Stimulated activated CD4-positive, alpha-beta T cell treated with anti-CD3 and anti-CD28 coated beads, Interleukin-2, amount 100 ng/mL, for 4 hours (primary cell): ENCODE results near the gene TSPEAR.
"Not testable (repeated sequence)": the region's sequence is repeated elsewhere in the genome, so short reads cannot be mapped to it uniquely, and the experiment has no call there.

ENCODE experiments used
- DNase-seq: peaks from one replicate; pipeline ENCODE4 v3.0.0-alpha.2; 2020; ENCODE audit warnings: low read depth

The TSPEAR gene

DNA sequence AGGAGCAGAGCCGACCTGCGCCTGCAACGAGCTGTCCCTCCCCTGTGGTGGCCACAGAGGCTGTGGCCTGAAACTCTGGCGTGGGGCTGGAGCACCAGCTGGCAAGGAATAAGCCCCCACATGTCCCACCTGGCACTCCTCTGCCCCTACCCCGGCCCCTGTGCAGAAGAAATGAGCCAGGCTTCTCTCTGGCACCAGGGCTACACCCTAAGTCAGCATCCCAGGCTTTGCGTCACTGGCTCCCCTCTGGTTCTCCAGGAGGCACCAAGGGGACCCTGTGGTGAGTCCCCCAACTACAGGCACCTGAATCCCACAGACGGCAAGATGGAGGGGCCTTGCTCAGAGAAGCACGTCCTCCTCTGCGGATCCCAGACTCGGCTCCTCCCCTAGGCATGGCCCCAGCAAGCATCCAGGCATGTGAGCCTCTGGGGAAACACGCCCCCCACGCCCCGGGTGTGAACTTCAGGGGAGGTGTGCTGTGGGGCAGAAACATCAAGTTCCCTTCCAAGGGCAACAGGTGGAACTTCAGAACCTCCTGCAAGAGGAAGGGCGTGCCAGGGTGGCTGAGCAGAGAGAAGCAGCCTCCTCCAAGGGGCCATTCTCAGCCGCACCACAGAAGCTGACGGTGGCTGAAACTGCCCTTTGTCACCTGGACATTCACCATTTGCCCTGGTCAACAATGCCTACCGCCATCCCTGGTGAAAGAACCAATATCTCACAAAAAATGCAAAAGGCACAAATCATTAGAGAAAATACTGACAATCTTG is 108.1 kb downstream of the TSPEAR start:
- DNase-seq = no peak

DNA sequence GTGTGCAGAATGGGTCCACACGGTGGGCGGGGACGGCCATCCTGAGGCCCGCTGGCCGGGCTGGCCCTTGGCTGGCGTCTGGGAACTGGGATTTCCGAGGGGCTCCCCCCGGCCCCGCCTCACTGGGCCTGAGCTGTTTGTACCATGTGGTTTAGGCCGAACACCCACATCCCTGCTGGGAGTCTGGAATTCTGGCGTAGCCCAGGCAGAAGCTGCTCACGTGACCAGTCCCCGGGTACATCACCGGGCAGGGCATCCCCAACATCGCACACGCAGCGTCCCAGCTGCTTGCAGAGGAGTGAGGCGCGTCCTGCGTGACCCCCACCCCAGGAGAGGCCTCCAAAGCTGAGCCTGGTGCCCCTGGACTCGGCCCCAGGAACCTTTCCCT is 108.9 kb downstream of the TSPEAR start:
- DNase-seq = no peak

DNA sequence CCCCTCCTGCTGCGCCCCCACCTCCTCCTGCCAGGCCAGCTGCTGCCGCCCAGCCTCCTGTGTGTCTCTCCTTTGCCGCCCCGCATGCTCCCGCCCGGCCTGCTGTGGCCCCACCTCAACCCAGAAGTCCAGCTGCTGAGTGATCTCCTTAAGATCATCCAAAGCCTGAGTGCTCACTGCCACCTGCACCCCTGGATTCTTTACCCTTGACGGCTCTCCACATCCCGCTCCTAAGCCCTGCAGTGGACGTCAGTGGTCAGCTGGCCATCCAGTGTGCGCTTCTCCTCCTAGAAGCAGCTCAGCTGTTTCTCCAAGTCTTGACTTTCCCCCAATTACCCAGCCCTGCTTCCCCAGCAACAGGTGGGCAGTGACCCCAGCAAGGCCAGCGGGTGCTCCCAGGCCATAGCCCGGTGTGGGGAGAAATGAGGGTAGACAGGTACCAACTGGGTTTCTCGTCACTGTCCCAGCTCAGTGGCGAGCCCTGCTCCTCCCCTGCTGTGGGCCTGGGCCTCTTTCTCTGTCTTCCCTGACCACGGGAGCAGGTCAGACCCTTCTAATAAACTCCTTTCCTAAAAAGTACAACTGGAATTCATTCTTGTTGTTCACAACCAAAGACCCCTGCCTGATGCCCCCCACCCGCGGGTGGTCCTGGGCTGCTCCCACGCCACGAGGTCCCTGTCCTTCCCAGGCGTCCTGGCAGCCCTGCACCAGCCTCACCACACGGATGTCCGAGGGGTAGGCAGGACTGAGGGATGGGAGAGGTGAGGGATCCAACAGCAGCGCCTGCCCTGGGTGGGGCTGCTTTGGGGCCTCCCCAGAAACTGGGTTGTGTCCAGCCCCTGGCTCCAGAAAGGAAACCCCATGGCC is 109.5 kb downstream of the TSPEAR start:
- DNase-seq = no peak

DNA sequence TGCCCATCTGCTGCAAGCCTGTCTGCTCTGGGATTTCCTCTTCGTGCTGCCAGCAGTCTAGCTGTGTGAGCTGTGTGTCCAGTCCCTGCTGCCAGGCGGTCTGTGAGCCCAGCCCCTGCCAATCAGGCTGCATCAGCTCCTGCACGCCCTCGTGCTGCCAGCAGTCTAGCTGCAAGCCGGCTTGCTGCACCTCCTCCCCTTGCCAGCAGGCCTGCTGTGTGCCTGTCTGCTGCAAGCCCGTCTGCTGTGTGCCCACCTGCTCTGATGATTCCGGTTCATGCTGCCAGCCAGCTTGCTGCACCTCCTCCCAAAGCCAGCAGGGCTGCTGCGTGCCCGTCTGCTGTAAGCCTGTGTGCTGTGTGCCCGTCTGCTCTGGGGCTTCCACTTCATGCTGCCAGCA is 110.3 kb downstream of the TSPEAR start:
- not testable (repeated sequence) for DNase-seq

DNA sequence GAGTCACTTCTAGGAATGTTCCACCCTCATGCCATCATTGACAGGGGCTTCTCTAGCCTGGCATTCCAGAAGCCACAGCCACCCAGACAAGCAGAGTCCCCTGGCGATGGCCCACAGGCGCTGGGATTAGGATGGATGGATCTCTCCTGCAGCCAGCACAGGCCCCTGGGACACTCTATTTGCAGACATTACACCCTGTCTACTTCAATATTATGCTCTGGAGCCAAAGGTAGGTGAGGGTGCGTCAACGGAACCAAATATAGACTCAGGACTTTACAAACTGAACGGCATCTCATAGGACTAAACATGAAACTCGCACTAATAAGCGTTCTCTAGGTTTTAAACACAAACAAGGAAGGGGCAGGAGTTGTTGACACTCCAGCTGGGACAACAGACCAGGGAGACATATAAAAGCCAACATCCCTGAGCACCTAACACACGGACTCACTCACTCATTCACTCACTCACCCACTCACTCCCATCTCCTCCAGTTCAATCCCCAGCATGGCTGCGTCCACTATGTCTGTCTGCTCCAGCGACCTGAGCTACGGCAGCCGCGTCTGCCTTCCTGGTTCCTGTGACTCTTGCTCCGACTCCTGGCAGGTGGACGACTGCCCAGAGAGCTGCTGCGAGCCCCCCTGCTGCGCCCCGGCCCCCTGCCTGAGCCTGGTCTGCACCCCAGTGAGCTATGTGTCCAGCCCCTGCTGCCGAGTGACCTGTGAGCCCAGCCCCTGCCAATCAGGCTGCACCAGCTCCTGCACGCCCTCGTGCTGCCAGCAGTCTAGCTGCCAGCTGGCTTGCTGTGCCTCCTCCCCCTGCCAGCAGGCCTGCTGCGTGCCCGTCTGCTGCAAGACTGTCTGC is 111.0 kb downstream of the TSPEAR start, which contains the start of gene KRTAP10-7:
Gene KRTAP10-7, plus strand, starts transcription at position 480 of the 861 bp plus-strand sequence. Its CDS starts 25 bp downstream, at position 505.
- DNase-seq = not testable (repeated sequence)

DNA sequence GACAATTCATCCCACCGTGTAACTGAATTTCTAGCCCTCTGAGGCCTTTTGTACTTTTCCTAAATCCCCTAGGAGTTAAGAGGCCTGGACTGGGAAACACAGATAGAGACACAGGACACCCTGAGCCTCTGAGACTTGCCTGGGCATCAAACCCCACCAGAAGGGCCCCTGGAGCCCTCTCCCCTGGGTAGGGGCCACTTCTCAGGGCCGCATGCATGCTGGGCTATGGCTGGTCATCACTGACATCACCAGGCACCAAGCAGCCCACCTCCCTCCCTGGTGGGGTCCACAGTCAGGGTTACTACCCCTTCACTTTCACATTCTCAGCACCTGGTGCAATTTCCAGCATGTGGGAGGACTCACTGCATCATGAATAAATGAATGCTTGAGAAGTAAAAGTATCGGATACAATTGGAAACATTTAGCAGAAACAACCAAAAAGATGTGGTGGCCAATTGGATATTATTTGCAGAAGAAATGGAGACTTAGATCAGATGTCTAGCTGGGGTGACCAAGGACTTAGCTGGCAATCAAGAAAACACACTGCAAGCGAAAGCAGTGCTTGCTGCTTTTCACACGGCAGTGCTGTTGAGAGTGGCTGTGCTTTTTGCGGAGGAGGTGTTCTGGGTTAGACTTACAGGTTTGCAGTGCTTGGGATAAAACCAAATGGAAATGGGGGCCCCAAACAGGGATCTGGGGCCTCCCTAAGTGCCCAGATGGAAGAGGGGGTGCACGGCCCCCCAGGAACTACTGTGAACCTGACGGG is 111.9 kb downstream of the TSPEAR start:
- no peak for DNase-seq

DNA sequence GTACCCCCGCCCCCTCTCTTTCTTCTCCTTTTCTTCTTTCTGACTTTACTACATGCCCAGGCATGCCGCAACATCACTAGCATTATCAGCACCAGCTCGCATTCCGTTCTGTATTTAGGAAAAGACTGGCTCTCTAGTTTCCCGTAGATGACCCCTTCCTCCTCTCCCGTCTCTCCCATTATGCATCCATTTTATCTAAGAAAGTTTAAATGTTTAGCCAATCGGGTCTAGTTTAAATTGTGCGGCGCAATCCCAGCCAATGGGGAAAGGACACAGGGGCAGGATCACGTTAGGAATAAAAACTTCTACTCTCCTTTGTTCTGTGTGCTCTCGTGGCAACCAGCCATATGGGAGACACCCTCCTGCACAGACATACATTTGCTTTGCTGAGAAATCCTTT is 113.3 kb downstream of the TSPEAR start:
- DNase-seq = no peak

DNA sequence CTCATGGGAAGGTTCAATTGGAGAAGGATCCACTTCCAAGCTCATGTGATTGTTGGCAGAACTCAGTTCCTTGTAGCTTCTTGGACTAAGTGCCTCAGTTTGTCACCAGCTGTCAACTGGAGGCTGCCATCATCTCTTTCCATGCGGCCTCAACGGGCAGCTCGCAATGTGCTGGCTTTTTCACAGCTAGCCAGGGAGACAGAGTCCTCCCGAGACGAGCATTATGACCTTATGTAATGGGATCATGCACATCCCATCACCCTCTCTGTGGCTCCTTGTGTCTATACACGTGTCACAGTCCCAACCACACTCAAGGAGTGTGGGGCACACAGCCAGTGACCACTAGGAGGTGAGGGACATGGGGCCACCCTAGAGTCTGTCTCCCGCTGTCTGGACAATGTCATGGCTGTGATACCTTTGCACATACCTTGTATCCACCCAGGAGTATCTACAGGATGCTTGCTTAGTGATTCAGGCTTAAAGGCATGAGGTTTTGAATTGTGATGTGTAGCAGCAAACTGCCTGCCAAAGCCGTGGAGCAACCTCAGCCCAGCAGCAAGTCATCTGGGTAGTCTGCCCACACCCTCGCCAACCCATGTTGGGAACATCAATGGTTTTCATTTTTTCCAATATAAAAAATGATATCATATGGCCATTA is 115.2 kb downstream of the TSPEAR start:
- DNase-seq = no peak

DNA sequence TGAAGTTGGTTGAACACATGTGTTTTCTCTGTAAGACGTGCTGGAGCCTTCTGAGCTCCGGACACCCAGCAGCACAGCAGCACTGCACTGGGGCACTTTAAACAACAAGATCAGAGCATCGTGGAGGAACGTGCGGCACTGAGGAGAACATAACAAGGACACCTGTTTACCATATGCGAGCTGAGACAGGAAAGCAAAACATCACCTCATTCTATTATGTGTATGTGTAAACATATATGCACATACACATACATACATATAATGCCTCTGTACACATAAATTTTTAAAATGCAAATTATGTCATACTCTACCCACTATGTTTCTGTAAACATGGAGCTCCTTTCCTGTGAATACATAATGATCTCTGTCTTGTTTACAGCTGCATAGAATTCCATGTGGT is 115.8 kb downstream of the TSPEAR start:
- no peak for DNase-seq

DNA sequence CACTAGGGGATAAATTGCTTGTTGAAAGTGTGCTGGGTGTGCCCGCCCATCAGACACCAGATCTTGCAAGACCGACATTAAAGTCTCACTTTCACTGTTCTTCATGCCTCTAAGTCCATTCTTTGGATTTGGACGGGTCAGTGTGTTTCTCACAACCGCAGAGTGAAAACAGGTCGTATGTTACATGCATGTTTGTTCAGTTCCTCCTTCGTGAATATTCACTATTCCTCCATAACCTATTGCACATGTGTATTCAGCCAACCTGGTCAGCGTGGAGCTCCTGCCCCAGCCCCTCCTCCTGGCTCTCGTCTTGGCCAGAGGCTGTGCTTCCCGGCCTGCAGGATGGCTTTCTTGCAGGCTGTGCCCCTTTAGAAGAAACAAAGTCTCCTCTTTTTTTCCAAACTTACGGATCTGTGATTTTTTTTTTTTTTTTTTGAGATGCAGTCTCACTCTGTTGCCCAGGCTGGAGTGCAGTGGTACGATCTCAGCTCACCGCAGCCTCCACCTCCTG is 116.9 kb downstream of the TSPEAR start:
- DNase-seq = no peak

DNA sequence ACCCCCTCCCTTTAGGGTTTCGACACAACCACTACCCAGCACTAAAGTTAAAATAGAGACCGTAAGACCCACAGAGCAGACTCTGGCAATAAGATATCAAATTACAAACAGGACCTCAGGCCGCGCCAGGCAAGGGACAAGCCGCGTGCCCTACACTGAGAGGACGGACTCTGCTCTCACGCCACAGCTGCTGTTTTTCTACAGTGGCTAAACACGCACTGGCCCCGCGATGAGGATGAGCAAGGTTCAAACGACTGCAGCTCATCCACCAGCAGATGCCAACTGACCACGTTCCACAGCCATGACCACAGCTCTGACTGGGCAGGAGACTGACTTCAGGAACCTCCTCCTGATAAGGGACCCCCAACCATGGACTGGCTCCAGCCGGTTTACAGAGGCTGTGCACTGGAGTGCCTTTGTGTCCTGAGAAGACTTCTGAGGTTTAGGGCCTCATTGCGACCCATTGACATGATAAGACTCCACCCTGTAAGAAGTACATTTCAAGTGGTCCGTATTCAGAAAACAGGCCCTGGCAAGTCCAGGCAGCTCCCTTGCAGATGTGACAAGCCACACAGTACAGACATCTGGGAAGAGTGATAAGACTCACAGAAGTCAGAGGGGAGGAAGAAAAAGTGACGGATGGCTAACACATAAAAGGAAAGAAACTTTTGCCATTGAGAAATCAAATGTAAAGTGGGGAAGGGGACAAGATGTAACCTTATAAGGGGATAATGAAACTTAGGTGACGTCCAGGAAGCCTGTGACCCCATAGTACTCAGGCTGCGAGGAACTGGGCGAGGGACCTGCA is 117.6 kb downstream of the TSPEAR start:
- no peak for DNase-seq

DNA sequence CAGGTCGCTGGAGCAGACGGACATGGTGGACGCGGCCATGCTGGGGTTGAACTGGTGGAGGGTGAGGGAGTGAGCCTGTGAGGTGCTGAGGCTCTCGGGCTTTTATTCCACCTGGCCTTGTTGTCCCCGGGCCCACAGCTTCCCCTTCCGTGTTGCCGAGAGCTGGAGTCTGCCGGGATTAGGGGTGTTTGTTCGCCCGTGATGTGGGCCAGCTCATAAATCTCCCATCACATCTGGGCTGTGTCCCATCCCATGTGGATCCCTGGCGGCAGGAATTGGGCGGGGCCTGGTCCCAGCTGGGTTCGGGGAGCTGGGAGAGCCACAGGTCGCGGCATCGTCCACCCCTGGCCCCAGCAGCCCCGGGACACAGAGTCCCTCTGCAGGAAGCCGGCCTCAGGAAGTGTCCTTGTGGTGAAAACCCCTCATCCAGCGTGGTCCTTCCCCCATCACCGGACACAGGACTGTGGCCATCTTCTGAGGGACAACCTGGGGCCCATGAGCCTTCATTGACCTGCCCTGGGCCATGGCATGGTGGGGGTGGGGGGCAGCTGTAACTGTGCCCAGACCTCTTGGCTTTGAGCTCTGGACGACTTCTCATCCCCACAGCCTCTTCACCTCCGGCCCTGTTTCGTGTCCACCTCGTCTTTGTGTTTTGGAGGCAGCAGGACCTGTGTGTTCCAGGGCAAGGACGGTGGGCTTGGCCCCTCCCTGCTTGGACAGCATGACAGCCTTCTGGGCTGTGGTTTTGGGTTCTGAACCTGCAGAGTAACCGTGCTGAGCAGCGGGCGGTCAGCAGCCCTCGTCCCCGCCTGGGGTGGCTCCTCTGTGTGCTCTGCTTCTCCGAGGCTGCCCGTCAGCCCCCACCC is 118.7 kb downstream of the TSPEAR start, which contains the start of gene KRTAP10-6:
Gene KRTAP10-6, minus strand, starts transcription at position 60 of the 866 bp plus-strand sequence. Its CDS starts 21 bp downstream, at position 39.
- DNase-seq = no peak

DNA sequence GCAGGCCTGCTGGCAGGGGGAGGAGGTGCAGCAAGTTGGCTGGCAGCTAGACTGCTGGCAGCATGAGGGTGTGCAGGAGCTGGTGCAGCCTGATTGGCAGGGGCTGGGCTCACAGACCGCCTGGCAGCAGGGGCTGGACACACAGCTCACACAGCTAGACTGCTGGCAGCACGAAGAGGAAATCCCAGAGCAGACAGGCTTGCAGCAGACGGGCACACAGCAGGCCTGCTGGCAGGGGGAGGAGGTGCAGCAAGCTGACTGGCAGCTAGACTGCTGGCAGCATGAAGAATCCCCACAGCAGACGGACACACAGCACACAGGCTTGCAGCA is 119.6 kb downstream of the TSPEAR start:
- DNase-seq = not testable (repeated sequence)

DNA sequence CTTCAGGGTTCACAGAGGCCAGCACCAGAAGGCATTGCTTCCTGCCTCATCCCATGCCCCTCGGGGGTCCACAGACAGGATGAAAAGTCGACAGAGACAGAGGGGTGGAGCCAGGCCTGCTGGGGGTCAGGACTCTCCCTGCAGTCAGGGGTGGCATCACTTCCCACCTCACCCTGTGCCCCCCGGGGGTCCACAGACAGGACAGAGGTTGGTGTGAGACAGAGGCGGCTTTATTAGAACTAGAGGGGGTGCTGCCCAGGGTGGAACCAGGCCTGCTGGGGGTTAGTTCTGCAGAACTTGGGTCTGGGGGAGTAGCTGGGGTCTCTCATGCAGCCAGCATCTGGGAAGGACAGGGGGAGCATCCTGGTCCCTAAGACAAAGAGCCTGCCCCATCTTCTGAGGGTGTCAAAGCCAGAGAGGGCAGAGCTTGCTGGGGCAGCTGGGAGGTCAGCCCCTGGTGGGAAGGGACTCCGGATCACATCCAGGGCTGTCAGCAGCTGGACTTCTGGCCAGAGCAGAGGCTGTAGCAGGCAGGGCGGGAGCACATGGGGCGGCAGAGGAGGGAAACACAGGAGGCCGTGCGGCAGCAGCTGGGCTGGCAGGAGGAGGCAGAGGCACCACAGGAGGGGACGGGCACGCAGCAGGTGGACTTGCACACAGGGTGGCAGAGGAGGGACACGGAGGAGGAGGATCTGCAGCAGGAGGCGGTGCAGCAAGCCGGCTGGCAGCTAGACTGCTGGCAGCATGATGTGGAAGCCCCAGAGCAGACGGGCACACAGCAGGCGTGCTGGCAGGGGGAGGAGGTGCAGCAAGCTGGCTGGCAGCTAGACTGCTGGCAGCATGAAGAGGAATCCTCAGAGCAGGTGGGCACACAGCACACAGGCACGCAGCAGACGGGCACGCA is 120.2 kb downstream of the TSPEAR start:
- DNase-seq = not testable (repeated sequence)

DNA sequence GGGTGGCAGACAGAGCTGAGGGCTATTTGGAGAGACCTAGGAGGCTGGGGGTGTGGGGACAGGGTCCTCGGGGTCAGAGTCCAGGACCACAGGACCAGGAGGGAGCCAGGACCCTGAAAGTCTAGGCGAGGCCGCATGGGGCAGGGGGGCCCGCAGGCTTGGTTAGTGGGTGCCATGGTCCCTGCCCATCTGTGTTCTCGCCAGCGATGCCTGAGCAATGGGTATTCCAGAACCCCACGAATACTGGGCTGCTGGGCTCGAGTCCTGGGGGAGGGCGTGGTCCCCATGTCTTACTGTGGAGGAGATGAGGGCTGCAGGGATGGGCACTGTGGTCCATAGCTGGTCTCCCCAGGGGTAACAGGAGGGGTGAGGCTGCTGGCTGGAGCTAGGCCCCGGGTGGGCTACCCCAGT is 121.1 kb downstream of the TSPEAR start:
- no peak for DNase-seq

DNA sequence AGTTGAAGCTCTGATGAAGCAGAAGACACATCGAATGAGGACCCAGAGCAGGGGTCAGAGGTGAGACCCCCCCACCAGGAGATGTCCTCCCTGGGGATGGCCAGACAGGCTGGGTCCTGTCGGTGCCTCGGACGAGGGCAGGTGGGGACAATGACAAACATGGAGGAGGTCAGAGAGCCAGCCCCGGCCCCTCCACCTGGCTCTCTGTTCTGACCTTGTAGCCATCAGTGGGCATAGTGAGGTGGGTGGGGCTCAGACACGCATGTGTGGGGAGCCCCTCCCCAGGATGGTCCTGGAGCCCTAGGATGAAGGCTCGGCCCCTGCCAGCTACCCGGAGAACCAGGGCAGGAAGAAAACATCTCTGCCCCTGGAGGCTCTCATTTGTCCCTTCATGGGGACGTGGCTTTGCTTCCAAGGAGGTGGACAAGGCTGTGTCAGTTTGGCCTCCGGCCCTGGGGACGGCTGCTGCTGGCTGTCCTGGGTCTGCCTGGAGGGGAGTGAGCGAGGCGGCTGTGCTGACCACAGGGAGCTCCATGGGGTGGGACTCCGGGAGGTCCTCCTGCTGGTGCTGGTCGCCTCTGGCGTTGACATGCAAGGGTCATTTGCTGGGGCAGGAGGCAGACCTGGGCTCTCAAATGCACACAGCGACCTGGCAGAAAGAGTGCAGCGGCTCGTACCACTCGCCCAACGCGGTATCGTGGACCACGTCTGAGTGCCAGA is 121.6 kb downstream of the TSPEAR start:
- no peak for DNase-seq

DNA sequence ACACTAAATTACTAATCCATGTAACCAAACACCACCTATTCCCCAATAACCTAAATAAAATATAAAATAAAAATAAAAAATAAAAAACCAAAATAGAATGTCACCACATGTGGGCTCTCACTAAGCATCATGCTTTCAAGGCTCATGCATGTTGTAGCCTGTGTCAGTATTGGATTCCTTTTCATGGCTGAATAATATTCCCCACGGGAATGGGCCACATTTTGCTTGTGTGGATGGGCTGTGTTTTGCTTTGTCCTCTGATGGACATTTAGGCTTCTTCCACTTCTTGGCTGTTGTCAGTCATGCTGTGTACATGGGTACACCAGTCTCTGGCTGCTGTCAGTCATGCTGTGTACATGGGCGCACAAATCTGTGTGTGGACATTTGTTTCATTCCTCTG is 122.3 kb downstream of the TSPEAR start:
- no peak for DNase-seq
